ENCODE measurements around the gene RHOF.
"Not testable (repeated sequence)": the region's sequence is repeated elsewhere in the genome, so short reads cannot be mapped to it uniquely, and the experiment has no call there.

RHOF gene

GRCh38 chr12:121776190-121777098 is 17.0 kb downstream of the RHOF start:
- DNase-seq (ENCODE audit: low read depth, low spot score): no peak

GRCh38 chr12:121775501-121775900 is 18.0 kb downstream of the RHOF start:
- DNase-seq (ENCODE audit: low read depth, low spot score): no peak

- DNase-seq (ENCODE audit: low read depth, low spot score): no peak
Measured at GRCh38 chr12:121774968-121775474, 18.5 kb downstream of the RHOF start.

- DNase-seq (ENCODE audit: low read depth, low spot score): no peak
Measured at GRCh38 chr12:121773011-121773777, 20.3 kb downstream of the RHOF start.

- no peak for DNase-seq (ENCODE audit: low read depth, low spot score)
Measured at GRCh38 chr12:121770813-121771625, 22.5 kb downstream of the RHOF start.

- no peak for DNase-seq (ENCODE audit: low read depth, low spot score)
Measured at GRCh38 chr12:121770388-121770787, 23.1 kb downstream of the RHOF start.

- no peak for DNase-seq (ENCODE audit: low read depth, low spot score)
Measured at GRCh38 chr12:121769831-121770301, 23.6 kb downstream of the RHOF start.

- DNase-seq (ENCODE audit: low read depth, low spot score): no peak
Measured at GRCh38 chr12:121769297-121769830, 24.1 kb downstream of the RHOF start.

GRCh38 chr12:121767525-121768016 is 25.9 kb downstream of the RHOF start:
- DNase-seq (ENCODE audit: low read depth, low spot score): no peak

GRCh38 chr12:121766290-121767039 is 27.0 kb downstream of the RHOF start:
- DNase-seq (ENCODE audit: low read depth, low spot score): no peak

- DNase-seq (ENCODE audit: low read depth, low spot score): no peak
Measured at GRCh38 chr12:121765573-121765972, 27.9 kb downstream of the RHOF start.

- DNase-seq (ENCODE audit: low read depth, low spot score): no peak
Measured at GRCh38 chr12:121764808-121765207, 28.7 kb downstream of the RHOF start.

- DNase-seq (ENCODE audit: low read depth, low spot score): no peak
Measured at GRCh38 chr12:121762269-121762668, 31.2 kb downstream of the RHOF start.

GRCh38 chr12:121758536-121758935 is 35.0 kb downstream of the RHOF start:
- DNase-seq (ENCODE audit: low read depth, low spot score): not testable (repeated sequence)

GRCh38 chr12:121755591-121755990 is 37.9 kb downstream of the RHOF start:
- DNase-seq (ENCODE audit: low read depth, low spot score): no peak

- no peak for DNase-seq (ENCODE audit: low read depth, low spot score)
Measured at GRCh38 chr12:121754836-121755235, 38.7 kb downstream of the RHOF start.

- no peak for DNase-seq (ENCODE audit: low read depth, low spot score)
Measured at GRCh38 chr12:121753844-121754264, 39.6 kb downstream of the RHOF start.

- no peak for DNase-seq (ENCODE audit: low read depth, low spot score)
Measured at GRCh38 chr12:121751749-121752351, 41.6 kb downstream of the RHOF start.

- DNase-seq (ENCODE audit: low read depth, low spot score): no peak
Measured at GRCh38 chr12:121751034-121751433, 42.5 kb downstream of the RHOF start.

- no peak for DNase-seq (ENCODE audit: low read depth, low spot score)
Measured at GRCh38 chr12:121750507-121750955, 43.0 kb downstream of the RHOF start.

All from iPS DF 19.7 (cell line).